GM20000 (cell line): Measurements from ENCODE around the gene RNF6.

Source experiments
- DNase-seq: peaks from one replicate; pipeline ENCODE4 v3.0.0; 2012; ENCODE audit warnings: low spot score
- TF ChIP-seq, protein P1 (sequence below): IDR thresholded peaks from 2 replicates; pipeline ENCODE4 v1.5.1; 2012; ENCODE audit warnings: mild to moderate bottlenecking, control low read depth; ENCODE audit errors: extremely low read depth, missing control alignments

The RNF6 gene

DNA sequence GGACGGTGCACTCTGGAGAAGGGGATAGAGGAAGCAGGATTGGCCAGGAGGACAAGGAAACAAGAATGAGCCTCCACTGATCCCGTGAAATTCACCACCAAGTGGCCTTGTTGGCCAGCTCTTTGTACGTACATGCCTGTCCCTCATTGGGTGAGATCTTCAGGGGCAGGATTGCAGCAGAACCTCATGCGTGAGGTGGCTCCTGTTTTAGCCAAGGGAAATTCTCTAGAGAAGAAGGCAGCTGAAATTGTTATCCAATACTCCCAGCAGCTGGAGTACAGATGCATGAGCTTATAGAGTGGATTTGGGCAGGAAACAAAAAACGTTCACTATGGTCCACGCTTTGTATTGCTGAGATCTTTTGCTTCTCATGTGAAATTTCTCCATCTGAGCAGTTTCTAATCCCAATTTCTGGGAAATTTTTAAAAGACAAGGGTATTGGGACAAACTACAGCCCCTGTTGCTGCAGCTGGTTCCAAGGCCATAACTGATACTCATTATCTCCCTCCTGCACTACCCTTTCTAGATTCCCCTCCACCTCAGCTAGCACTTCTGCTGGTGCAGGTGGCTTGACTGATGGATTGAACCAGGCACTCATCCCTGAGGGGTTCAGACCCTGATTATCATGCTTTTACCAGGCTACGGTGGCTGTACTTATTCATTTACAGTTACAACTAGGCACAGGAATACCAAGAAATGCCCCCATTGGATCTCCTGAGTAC, 3.9 kb upstream of the RNF6 start:
- no peak for DNase-seq
- TF ChIP-seq, protein P1, sequence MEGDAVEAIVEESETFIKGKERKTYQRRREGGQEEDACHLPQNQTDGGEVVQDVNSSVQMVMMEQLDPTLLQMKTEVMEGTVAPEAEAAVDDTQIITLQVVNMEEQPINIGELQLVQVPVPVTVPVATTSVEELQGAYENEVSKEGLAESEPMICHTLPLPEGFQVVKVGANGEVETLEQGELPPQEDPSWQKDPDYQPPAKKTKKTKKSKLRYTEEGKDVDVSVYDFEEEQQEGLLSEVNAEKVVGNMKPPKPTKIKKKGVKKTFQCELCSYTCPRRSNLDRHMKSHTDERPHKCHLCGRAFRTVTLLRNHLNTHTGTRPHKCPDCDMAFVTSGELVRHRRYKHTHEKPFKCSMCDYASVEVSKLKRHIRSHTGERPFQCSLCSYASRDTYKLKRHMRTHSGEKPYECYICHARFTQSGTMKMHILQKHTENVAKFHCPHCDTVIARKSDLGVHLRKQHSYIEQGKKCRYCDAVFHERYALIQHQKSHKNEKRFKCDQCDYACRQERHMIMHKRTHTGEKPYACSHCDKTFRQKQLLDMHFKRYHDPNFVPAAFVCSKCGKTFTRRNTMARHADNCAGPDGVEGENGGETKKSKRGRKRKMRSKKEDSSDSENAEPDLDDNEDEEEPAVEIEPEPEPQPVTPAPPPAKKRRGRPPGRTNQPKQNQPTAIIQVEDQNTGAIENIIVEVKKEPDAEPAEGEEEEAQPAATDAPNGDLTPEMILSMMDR = no peak

DNA sequence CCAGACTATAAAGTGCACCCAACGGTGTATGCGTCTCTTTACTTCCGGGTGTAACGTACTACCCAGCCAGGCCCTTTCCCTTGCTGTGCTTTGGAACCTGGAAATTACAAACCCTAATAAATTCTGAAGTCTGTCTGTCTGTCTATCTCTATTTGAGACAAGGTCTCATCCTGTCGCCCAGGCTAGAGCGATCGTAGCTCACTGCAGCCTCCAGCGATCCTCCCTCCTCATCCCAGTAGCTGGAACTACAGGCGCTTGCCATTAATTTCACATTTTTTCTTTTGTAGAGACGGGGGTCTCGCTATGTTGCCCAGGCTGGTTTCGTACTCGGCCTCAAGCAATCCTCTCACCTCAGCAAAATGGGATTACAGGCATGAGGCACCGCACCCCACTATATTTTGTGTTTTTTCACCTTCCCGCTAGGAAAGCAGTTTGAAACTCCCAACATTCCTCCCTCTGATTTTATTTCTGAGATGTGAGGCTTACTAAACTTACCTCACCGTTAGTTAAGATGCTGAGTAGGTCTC, 469 bp upstream of the RNF6 start:
- TF ChIP-seq, protein P1 = no peak
- peak; percentile 68 for DNase-seq

DNA sequence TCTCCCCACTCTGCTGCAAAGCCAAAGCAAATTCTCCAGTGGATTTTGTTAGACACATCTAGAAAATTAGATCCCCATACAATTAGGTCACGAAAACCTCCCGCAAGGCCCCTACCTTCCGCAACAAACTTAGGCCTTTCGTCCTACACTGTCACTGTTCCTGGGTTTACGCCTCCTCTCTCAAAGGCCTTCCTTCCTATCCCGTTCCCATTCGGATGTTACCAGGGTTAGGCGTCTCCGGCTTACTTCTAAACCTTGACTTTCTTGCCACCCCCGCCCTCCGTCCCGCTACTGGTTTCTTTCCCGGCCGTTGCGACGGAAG, 754 bp downstream of the RNF6 start:
- TF ChIP-seq, protein P1 = no peak
- no peak for DNase-seq

DNA sequence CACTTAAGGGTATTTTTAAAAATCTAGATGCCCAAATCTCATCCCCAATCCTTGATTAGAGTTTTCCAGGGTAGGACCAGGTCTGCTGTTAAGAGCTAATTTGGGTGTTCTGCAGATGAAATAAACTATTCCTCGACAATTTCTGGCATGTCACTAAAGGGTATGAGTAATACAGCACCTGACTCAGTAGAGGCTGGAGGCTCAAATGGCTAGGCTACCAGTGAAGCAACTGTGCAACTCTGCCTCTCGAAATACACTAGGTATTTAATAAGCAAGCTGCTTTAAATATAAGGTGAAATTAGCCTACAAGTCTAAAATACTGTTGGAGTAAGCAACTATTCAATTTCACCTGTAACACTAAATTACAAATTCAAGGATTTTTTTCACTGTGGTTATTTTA, 1.5 kb downstream of the RNF6 start:
- no peak for DNase-seq
- TF ChIP-seq, protein P1 = no peak

DNA sequence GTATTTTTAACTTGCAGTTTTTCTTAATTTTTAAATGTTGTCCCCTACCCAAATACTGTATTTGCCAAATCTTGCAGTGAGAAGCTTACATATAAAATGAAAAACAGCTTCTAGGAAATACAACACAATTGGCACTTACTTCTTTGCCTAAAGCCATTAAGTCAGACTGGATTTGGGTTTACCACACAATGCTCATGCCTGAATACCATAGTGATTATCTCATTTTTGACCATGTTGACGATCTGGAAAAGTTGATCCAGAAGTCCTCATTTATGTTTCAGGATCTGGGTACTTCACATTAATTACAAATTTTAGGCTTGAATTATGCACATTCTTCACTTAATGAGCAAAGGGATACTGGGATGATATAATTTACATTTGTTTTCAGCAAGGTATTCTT, 2.4 kb downstream of the RNF6 start:
- TF ChIP-seq, protein P1 = no peak
- DNase-seq = no peak

DNA sequence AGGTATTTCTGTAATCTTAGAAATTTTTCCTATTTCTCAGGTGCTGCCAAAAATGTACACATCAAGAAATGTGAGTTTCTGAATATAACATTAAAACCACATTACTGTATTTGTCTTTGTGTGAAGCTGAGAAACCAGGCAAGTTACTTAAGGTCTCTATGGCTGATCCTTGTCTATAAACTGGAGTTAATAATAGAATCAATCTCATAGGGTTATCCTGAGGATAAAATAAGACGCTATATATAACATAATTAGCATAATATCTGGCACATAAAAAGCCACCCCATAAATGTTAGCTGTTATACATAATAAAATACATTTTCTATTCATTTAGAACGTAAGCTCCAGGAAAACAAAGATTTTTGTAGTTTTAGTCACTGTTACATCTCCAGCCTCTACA, 6.1 kb downstream of the RNF6 start:
- TF ChIP-seq, protein P1 = no peak
- DNase-seq = no peak

DNA sequence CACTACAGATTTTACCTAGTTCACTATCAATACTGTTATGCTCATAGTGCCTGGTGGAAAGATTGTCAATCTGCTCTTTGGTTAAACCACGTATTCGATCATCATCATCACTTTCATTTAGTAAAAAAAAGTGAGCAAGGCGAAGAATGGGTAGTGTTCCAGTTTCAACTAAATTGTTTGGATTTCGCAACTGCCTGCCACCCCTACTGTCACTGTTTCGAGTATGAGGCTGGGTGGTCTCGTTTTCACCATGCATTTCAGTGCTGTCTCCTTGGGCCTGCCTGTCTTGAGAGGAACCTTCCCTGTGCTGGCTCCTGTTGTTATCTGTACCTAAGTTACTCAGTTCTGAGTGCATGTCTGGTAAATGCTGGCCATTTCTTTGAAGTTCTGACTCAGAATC, 8.1 kb downstream of the RNF6 start:
- TF ChIP-seq, protein P1 = no peak
- DNase-seq = no peak
